Liver (tissue), 9 donors: ENCODE data around the gene SFN. TPM values are rescaled to one million over a fixed set of nuclear protein-coding genes. Genes with fewer than 3 reads are reported as not detected.

ENCODE experiments used
- DNase-seq: peaks from one replicate; pipeline ENCODE4 v3.0.0-alpha.2; 2017; ENCODE audit warnings: low spot score
- H3K27ac ChIP-seq, 2 donors: one replicate each; pipeline ENCODE4 v1.7.0; 2013; ENCODE audit warnings: inconsistent platforms in 2 of 2, low read length in 2 of 2, control low read depth in 1 of 2, low read depth in 1 of 2, mild to moderate bottlenecking in 1 of 2
- H3K27me3 ChIP-seq, 4 donors: one replicate each; pipeline versions ENCODE4 v1.6.1 to v1.7.0; 2013; ENCODE audit warnings: low read length in 3 of 4, inconsistent platforms in 1 of 4, mild to moderate bottlenecking in 1 of 4, moderate library complexity in 1 of 4; ENCODE audit not compliant: control insufficient read depth in 4 of 4, insufficient read depth in 4 of 4
- H3K36me3 ChIP-seq, 4 donors: one replicate each; pipeline versions ENCODE4 v1.6.1 to v1.7.0; 2013; ENCODE audit warnings: low read length in 3 of 4, mild to moderate bottlenecking in 3 of 4, low read depth in 1 of 4, moderate library complexity in 1 of 4; ENCODE audit not compliant: control insufficient read depth in 4 of 4, insufficient read depth in 3 of 4
- H3K4me1 ChIP-seq, 4 donors: one replicate each; pipeline versions ENCODE4 v1.6.1 to v1.7.0; 2013; ENCODE audit warnings: low read length in 3 of 4, mild to moderate bottlenecking in 3 of 4, moderate library complexity in 1 of 4; ENCODE audit not compliant: control insufficient read depth in 4 of 4, insufficient read depth in 4 of 4
- H3K4me3 ChIP-seq, 3 donors: one replicate each; pipeline versions ENCODE4 v1.6.1 to v1.7.0; 2013; ENCODE audit warnings: low read length in 3 of 3, control low read depth in 1 of 3, low read depth in 1 of 3, mild to moderate bottlenecking in 1 of 3
- H3K9ac ChIP-seq, 2 donors: one replicate each; pipeline ENCODE4 v1.7.0; 2013; ENCODE audit warnings: low read length in 2 of 2, mild to moderate bottlenecking in 2 of 2, moderate library complexity in 2 of 2, control low read depth in 1 of 2, low read depth in 1 of 2
- H3K9me3 ChIP-seq, 4 donors: one replicate each; pipeline versions ENCODE4 v1.6.1 to v1.7.0; 2013; ENCODE audit warnings: low read length in 3 of 4; ENCODE audit not compliant: control insufficient read depth in 4 of 4
- ATF3 ChIP-seq: IDR thresholded peaks from 2 replicates; pipeline ENCODE4 v1.6.1; 2016; ENCODE audit warnings: antibody characterized with exemption
- EGR1 ChIP-seq, 2 donors: IDR thresholded peaks; 2 replicates each; pipeline ENCODE4 v1.6.1; 2016 to 2018; ENCODE audit warnings: antibody characterized with exemption in 2 of 2, low read depth in 2 of 2
- FOXA1 ChIP-seq: IDR thresholded peaks from 2 replicates; pipeline ENCODE4 v1.6.1; 2016; ENCODE audit warnings: antibody characterized with exemption
- FOXA2 ChIP-seq: IDR thresholded peaks from 2 replicates; pipeline ENCODE4 v1.6.1; 2016; ENCODE audit warnings: antibody characterized with exemption
- GABPA ChIP-seq, 2 donors: IDR thresholded peaks in 1 of 2; conservative IDR thresholded peaks in 1 of 2; 2 replicates each; pipeline ENCODE4 v1.6.1; 2016; ENCODE audit warnings: antibody characterized with exemption in 2 of 2, mild to moderate bottlenecking in 1 of 2, moderate library complexity in 1 of 2
- HNF4A ChIP-seq, 2 donors: conservative IDR thresholded peaks; 2 replicates each; pipeline ENCODE4 v1.6.1; 2016; ENCODE audit warnings: antibody characterized with exemption in 2 of 2, mild to moderate bottlenecking in 2 of 2
- HNF4G ChIP-seq: IDR thresholded peaks from 2 replicates; pipeline ENCODE4 v1.6.1; 2016; ENCODE audit warnings: antibody characterized with exemption
- JUND ChIP-seq, 2 donors: IDR thresholded peaks; 2 replicates each; pipeline ENCODE4 v1.6.1; 2016; ENCODE audit warnings: antibody characterized with exemption in 2 of 2
- NR2F2 ChIP-seq: IDR thresholded peaks from 2 replicates; pipeline ENCODE4 v1.6.1; 2016; ENCODE audit warnings: antibody characterized with exemption
- RAD21 ChIP-seq, 2 donors: IDR thresholded peaks; 2 replicates each; pipeline ENCODE4 v1.6.1; 2016; ENCODE audit warnings: antibody characterized with exemption in 2 of 2, mild to moderate bottlenecking in 2 of 2
- REST ChIP-seq: IDR thresholded peaks from 2 replicates; pipeline ENCODE4 v1.6.1; 2016; ENCODE audit warnings: antibody characterized with exemption, mild to moderate bottlenecking
- RXRA ChIP-seq, 2 donors: IDR thresholded peaks; 2 replicates each; pipeline ENCODE4 v1.6.1; 2017 to 2018; ENCODE audit warnings: antibody characterized with exemption in 2 of 2, mild to moderate bottlenecking in 1 of 2
- SP1 ChIP-seq: IDR thresholded peaks from 2 replicates; pipeline ENCODE4 v1.6.1; 2018; ENCODE audit warnings: antibody characterized with exemption, mild to moderate bottlenecking
- TAF1 ChIP-seq: conservative IDR thresholded peaks from 2 replicates; pipeline ENCODE4 v1.6.1; 2016; ENCODE audit warnings: antibody characterized with exemption, mild to moderate bottlenecking
- YY1 ChIP-seq: IDR thresholded peaks from 2 replicates; pipeline ENCODE4 v1.6.1; 2016; ENCODE audit warnings: antibody characterized with exemption, mild to moderate bottlenecking
- ZBTB33 ChIP-seq: IDR thresholded peaks from 2 replicates; pipeline ENCODE4 v1.6.1; 2016; ENCODE audit warnings: antibody characterized with exemption
- WGBS: extraction: QIAGEN DNeasy Blood & Tissue Kit; methylation state at CpG from one replicate; pipeline ENCODE4 v1.1.7; 2013; 5-methylcytosine and 5-hydroxymethylcytosine counted together
- polyA plus RNA-seq, 2 donors: library from polyadenylated mRNA; stranded (reverse) in 1 of 2; unstranded in 1 of 2; fragments of 200-250 nt in 1 of 2; fragments of >200 nt in 1 of 2; fragmentation: Nextera tagmentation in 1 of 2; extraction: Ambion mirVana in 1 of 2; gene quantifications; one replicate each; pipeline versions ENCODE4 v1.2.1 to v1.2.3, GENCODE V29; 2013 to 2015
- total RNA-seq, 2 donors: library from RNA; depleted of rRNA; stranded (reverse); fragments of >200 nt; gene quantifications; one replicate each; pipeline ENCODE4 v1.2.3, GENCODE V29; 2014
- TF ChIP-seq, protein P1 (sequence below): fragments of 150-350 bp; IDR thresholded peaks from 2 replicates; pipeline ENCODE4 v1.5.1; 2017; ENCODE audit warnings: improper control_type of control experiment, low read depth, low read length; ENCODE audit not compliant: missing input control
- TF ChIP-seq, protein P2 (sequence below): IDR thresholded peaks from 2 replicates; pipeline ENCODE4 v1.6.1; 2016; ENCODE audit warnings: antibody characterized with exemption
- donor health status: healthy.
- donor health status: healthy.
- donor health status: healthy.
- donor health status: healthy.
- donor health status: healthy.

Gene SFN
- total and polyA plus RNA-seq, 4 donors = 0.17 to 0.69 TPM; not detected in 2

DNA sequence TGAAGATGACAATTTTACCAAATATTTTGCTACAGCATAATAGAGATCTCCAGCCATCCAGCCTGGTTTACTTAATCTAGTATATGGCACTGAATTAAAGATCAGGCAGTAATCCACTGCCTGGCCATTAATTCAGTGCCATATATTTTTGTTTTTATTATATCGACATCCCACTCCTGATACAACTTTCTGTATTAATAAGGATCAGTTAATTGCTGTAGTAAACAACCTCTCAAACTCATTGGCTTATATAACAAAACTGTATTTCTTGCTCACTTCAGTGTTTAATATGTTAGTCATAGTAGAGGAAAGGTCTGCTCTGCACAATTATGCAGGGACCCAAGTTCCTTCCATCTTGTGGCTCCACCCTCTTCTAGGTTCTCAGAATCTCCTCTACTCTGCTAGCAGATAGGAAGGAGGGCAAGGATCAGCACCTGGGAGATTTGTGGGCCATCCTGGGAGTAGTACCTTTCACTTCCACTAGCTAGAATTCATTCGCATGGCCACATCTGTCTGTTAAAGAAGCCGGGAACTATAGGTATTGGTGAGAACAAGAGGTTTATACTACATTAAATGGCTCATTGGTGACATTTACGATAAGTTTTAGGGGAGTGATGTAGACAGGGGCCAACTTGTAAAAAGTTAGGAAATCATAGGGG is 40.1 kb upstream of the SFN start:
- H3K9ac ChIP-seq = no peak overlapping the region
- H3K27ac ChIP-seq = no peak overlapping the region
- no peak for DNase-seq
- no peaks in the 10 kb centered on the region for H3K27me3 ChIP-seq
- no peaks in the 10 kb centered on the region for H3K36me3 ChIP-seq
- TF ChIP-seq HNF4A (conservative IDR thresholded peaks at IDR 0.05) (no peak), NR2F2 (no peak), FOXA1 (no peak), HNF4G (no peak), JUND (IDR thresholded peaks at IDR 0.05) (no peak), RXRA (IDR thresholded peaks at IDR 0.05) (no peak), EGR1 (IDR thresholded peaks at IDR 0.05; ENCODE audit: low read depth in 2 of 2) (no peak), TAF1 (no peak), YY1 (no peak), RAD21 (IDR thresholded peaks at IDR 0.05) (no peak), FOXA2 (no peak)
- TF ChIP-seq, protein P1, sequence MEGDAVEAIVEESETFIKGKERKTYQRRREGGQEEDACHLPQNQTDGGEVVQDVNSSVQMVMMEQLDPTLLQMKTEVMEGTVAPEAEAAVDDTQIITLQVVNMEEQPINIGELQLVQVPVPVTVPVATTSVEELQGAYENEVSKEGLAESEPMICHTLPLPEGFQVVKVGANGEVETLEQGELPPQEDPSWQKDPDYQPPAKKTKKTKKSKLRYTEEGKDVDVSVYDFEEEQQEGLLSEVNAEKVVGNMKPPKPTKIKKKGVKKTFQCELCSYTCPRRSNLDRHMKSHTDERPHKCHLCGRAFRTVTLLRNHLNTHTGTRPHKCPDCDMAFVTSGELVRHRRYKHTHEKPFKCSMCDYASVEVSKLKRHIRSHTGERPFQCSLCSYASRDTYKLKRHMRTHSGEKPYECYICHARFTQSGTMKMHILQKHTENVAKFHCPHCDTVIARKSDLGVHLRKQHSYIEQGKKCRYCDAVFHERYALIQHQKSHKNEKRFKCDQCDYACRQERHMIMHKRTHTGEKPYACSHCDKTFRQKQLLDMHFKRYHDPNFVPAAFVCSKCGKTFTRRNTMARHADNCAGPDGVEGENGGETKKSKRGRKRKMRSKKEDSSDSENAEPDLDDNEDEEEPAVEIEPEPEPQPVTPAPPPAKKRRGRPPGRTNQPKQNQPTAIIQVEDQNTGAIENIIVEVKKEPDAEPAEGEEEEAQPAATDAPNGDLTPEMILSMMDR = no peak
- TF ChIP-seq, protein P2, sequence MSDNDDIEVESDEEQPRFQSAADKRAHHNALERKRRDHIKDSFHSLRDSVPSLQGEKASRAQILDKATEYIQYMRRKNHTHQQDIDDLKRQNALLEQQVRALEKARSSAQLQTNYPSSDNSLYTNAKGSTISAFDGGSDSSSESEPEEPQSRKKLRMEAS = no peak
- WGBS = 96% methylated on average over 4 of the region's 4 CpGs
- H3K4me3 ChIP-seq = no peak overlapping the region
- H3K9me3 ChIP-seq = no peaks in the 10 kb centered on the region
- peaks cover 9 to 27% (median 17%) of the 10 kb centered on the region in 4 donors for H3K4me1 ChIP-seq

- Histone ChIP-seq H3K4me1 (peaks cover 11 to 44% (median 33%) of the 10 kb centered on the region in 4 donors), H3K27me3 (no peaks in the 10 kb centered on the region), H3K4me3 (no peak overlapping the region), H3K36me3 (no peaks in the 10 kb centered on the region), H3K9me3 (no peaks in the 10 kb centered on the region), H3K27ac (no peak overlapping the region), H3K9ac (no peak overlapping the region)
- DNase-seq = no peak
- TF ChIP-seq GABPA (IDR thresholded peaks at IDR 0.05 in 1 of 2, conservative IDR thresholded peaks at IDR 0.05 in 1 of 2) (no peak), FOXA2 (no peak), RXRA (IDR thresholded peaks at IDR 0.05) (no peak), RAD21 (IDR thresholded peaks at IDR 0.05) (no peak), ATF3 (no peak), TAF1 (no peak), EGR1 (IDR thresholded peaks at IDR 0.05; ENCODE audit: low read depth in 2 of 2) (no peak), REST (no peak), ZBTB33 (no peak), SP1 (no peak), FOXA1 (no peak), NR2F2 (no peak), JUND (IDR thresholded peaks at IDR 0.05) (no peak), HNF4A (conservative IDR thresholded peaks at IDR 0.05) (no peak)
- TF ChIP-seq, protein P2 = no peak
- TF ChIP-seq, protein P1 = no peak
- WGBS = 56% methylated on average over 3 of the region's 3 CpGs
Observed at GRCh38 chr1:26824731-26825130, 38.2 kb upstream of the SFN start.
